ENCODE measurements around the gene IRAK1.

IRAK1 gene

DNA sequence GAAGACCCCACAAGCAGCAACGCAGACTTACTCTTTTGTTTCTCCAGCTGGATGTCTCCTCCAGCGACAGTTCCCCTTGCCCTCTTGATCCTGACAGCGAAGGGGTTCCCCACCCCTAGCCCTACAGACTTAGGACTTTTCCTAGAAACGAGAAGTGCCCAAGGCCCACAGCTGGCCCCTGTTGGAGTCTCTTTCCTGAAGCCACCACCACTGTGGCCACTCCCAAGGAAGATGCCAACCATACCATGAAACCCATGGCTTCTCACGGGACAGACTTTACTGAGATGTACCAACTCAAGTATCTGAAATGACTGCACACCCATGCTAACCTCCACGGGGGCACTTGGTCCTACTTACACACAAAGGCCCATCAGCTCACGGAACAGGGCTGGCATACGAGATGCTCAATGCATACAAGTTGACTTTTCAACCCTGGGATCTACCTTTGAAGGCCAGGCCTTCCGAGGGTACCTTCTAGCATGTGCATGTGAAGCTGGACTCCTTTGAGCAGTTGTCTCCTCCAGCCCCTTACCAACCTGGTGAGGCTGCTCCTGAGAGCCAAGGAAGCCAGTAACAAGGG is 924 bp upstream of the IRAK1 start:
- DNase-seq (ENCODE audit: low read depth in 4 of 4, low spot score in 1 of 4): no peak

DNA sequence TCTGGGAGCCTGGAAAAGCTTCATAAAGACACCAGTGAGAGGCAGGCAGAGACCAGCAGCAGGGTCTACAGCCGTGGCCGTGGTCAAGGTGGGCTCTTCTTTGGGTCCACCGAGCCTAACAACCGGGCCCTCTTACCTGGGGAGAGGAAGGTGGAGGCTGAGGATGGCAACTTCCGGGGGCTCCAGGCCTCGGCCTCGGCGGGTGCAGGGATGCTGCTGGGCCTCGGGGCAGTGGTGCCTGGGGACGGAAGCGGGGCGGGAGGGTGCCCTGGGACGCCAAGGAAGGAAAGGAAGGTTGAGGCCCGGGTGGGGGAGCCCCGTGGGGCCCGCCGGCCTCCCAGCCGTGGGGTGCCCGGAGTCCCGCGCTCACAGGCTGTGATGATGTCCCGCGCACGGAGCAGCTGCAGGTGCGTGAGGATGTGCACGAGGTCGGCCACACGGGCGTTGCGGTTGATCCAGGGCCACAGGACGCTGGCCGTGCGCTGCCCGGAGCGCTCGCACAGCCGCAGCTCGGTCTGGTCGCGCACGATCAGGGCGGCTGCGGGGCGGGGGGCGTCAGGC is 561 bp downstream of the IRAK1 start:
- DNase-seq (ENCODE audit: low read depth in 4 of 4, low spot score in 1 of 4): no peak

DNA sequence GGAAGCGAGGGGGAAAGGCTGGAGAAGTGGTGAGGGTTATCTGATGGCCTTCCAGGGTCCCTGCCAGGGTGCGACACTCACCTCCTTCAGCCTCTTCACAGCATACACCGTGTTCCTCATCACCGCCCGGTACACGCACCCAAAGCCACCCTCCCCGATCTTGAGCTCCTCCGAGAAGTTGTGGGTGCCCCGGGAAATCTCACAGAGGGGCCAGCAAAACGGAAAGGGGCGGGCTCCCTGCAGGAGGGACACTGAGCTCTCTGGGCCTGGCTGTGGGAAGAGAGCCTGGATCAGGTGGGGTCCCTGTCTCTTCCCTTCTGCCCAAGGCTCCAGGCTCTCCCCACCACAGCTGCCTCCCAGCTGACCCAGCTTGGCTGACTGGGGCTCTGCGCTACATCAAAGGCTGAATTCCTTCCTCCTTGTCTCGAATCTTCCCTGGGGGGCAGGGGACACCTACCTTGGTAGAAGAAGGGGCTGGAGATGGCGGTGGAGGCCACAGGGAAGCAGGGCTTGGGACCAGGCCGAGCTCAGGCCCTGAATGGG is 1.1 kb downstream of the IRAK1 start:
- no peak for DNase-seq (ENCODE audit: low read depth in 4 of 4, low spot score in 1 of 4)

DNA sequence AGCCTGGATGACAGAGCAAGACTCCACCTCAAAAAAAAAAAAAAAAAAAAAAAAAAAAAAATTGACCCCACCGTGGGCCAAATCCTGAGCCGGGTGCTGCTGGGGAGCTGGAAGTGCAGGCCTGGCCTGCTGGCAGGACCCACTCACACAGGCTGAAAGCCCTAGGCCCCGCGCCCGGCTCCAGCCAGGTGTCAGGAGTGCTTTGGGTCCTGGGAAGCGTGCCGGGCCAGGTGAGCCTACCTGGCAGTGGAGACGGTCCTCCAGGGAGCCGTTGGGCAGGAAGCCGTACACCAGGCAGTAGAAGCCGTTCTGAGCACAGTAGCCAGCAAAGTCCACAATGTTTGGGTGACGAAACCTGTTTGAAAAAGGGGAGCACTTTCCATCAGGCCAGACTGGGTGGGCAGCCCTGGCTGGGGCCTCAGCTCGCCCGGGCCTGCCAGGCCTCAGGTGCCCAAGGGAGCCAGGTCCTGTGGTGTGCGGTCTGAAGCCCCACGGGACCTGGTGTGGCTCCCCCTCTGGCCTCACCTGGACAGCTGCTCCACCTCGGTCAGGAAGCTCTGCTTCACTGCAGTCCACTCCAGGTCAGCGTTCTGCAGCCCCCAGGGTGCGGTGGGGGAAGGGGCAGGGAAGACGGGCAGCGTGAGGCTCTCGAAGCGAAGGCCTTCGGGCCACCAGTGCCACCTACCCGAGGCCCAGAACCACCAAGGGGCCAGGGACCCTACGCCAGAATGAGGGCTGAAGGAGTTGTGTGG is 1.8 kb downstream of the IRAK1 start:
- DNase-seq (ENCODE audit: low read depth in 4 of 4, low spot score in 1 of 4): no peak

DNA sequence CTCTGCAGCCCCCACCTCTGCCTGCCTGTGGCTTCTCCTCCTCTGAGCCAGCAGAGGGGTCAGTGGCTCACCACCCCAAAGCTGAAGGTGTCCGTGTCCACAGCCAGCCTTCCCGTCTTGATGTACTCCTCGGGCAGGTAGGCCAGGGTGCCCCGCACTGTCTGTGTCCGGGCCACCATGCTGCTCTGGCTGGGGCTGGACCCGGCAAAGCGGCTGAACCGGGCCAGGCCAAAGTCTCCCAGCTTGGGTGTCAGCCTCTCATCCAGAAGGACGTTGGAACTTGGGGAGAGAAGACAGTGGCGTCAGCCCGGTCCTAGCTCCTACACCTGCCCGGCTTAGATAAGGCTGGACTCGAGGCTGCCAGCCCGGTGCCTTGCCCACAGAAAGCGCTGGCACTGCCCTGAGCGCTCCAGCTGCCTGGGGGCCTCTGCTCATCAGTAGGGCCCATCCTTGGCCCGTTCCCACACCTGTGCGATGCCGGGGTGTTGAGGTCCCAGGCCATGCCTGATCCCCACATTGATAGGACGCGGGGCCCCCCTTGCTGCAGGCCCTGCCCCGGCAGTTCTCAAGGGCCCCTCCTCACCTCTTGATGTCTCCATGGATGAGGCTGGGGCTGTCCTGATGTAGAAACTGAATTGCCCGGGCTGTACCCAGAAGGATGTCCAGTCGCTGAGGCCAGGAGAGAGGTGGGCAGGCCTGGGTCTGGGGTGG is 3.2 kb downstream of the IRAK1 start:
- DNase-seq (ENCODE audit: low read depth in 4 of 4, low spot score in 1 of 4): no peak

DNA sequence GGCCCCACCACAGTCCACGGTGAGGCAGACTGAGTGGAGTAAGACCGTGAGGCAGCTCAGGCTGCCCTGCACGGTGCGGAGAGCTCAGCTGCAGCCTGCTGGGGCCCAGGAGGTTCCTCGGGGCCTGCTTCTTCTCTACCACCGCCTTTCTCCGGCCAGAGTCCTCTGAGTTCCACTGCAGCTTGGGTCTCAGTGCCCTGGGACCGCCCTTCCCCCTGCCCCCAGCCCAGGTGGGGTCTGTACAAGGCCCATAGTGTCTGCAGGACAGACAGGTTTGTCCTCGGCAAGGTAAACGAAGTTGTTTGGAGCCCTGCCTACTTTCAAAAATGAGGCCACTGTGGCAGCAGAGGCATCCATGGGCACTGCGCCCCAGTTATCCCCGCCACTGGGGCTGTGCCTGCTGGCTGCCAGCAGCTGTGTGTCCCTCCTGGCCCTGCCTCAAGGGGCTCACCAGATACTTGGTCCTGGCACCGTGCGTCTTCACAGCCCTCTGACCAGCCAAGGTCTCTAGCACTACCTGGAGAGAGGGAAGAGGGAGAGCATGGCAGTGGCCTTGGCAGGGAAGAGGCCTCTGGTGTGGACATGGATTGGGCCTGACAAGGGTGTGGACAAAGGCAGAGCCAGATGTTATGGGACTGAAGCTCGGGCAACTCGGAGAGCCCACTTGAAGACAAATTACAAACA is 4.0 kb downstream of the IRAK1 start:
- no peak for DNase-seq (ENCODE audit: low read depth in 4 of 4, low spot score in 1 of 4)

DNA sequence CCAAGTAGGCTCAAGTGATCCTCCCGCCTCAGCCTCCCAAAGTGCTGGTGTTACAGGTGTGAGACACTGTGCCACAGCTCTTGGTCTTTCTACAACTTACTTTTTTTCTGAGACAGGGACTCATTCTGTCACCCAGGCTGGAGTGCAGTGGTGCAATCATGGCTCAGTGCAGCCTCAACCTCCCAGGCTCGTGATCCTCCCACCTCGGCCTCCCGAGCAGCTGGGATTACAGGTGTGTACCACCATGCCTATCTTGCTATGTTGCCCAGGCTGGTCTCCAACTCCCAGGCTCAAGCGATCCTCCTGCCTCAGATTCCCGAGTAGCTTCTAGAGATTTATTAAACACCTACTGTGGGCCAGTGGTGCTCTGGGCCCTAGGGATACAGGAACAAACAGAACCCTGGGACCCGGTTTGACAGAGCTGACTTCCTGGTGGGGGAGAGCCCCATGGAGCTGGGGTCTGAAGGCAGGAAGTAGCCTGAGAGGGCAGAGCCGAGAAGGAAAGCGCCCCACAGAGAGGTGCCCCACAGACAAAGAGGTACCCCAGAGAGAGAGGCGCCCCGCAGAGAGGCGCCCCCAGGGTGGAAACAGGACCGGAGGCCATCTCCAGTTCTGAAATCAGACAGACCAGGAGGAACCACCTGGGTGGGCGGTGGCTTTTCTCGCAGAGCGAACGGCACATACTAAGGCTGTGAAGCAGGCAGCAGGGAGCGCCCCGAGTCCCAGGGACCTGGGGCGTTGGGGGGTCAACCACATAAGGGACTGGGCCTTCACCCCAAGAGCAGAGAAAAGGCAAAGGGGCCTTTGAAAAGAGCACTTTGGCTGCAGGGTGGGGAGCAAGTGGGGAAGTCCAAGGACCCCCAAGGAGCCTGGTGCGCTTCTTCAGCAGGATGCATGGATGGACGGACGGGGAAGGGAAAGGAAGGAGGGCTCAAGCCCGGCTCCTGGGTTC is 5.0 kb downstream of the IRAK1 start:
- DNase-seq (ENCODE audit: low read depth in 4 of 4, low spot score in 1 of 4): no peak

DNA sequence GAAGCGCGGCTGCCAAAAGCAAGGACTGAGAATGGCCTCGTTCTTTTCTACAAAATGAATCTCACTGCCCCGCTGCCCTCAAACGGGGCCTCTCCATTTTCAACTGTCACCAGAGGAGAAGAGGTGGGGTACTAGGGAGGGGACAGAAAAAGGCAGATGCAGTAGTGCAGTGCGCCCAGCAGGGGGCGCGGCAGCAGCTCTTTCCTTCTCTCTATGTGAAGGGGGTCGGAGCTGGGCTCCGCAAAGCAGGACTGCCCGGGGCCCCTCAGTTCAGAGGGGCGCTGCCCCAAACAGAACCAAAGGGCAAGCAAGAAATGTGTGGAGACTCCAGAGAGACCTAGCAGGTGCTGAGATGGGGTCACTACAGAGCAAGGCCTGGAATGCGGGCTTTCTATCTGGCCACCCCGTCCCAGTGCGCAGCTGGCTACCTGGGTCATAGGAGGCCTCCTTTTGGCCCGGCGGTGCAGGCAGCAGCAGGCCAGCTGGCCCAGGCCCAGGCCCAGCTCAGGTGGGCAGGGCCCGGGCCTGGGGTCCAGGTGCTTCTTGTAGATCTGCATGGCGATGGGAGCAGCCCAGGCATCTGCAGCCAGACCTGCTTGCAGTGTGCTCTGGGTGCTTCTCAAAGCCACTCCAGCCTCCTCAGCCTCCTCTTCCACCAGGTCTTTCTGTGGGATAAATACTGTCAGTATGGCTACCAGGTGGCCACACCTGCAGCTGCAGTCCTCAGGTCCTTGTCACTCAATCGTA is 5.9 kb downstream of the IRAK1 start:
- DNase-seq (ENCODE audit: low read depth in 4 of 4, low spot score in 1 of 4): no peak

DNA sequence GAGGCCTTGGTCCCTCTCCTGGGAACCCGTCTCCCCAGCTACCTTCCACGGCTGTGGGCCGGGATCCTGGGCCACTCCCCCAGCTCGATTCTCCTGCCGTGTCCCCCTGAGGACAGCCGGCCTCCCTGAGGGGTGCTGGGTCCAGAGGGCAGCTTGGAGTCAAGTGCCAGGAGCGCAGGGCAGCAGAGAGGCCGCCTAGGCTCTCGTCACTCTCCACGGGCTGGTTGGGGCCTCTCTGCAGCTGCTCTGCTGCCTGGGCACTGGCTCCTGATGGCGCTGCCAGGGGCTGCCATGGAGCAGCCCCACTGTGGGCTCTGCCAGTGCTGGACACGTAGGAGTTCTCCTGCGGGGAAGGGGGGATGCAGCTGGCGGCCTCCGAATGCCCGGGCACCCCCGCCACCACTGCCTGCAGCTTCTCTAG is 6.7 kb downstream of the IRAK1 start:
- no peak for DNase-seq (ENCODE audit: low read depth in 4 of 4, low spot score in 1 of 4)

DNA sequence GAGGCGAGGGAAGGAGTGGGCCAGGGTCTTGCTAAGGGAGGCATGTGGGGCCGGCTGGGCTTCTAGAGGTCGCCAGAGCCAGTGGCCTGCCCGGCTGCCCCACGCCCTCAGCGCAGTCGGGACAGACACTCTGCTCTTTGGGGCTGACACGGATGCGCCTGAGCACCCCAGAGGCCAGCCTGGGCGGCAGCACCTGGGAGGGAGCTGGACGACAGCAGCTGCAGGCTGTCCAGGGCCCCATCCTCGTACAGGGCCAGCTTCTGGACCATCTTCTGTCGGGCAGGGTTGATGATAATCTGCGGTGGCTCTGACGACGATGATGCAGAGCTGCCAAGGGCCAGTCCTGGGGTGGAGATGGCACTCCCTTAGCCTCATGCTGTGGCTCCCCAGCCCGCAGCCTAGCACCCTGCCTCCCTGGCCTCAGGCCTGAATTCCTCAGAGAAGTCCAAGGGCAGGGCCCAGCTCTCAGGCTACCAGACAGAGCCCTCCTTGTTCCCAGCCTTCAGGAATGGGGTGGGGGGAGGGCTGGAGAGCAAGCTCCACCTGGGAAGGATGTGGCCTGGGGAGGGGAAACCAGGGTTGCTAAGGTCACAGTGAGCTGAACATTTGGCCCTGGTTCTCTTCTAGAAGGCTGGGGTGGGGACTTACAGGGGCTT is 7.2 kb downstream of the IRAK1 start:
- DNase-seq (ENCODE audit: low read depth in 4 of 4, low spot score in 1 of 4): no peak

DNA sequence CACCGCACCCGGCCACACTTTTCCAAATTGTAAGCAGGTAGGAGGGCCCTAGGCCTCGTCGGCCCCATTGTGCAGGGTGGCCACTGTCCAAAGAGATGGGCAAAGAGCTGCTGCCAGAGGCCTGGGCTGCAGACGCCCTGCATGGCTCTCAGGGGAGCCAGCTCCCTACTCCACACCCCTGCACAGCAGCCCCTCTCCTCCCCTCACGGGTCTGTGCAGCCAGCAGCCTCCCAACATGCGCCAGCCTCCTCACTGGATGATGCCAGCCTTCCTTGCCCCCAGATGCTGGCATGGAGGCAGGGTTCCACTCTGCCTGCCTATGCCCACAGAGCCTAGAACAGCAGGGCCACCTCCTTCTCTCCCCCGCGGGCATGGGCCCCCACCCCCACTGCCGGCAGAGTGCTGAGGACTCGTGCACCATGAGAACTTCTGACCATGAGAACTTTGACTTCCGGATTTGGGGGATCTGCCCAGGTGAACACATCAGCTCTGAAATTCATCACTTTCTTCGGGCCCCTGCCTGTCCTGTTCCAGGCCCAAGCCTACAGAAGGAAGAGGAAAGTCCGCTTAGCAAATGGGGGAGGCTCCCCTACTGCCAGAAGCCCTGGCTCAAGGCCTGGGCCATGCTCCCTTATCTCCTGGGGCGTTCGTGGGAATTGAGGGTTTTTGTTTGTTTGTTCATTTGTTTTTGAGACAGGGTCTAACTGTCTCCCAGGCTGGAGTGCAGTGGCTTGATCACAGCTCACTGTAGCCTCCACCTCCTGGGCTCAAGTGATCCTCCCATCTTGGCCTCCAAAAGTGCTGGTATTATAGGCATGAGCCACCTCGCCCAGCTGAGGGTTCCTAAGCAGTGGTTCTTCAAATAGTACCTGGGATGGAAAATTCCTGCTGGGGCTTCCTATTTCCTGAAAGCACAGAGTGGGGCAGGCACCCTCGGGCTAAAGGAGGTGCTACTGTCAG is 8.0 kb downstream of the IRAK1 start:
- no peak for DNase-seq (ENCODE audit: low read depth in 4 of 4, low spot score in 1 of 4)

DNA sequence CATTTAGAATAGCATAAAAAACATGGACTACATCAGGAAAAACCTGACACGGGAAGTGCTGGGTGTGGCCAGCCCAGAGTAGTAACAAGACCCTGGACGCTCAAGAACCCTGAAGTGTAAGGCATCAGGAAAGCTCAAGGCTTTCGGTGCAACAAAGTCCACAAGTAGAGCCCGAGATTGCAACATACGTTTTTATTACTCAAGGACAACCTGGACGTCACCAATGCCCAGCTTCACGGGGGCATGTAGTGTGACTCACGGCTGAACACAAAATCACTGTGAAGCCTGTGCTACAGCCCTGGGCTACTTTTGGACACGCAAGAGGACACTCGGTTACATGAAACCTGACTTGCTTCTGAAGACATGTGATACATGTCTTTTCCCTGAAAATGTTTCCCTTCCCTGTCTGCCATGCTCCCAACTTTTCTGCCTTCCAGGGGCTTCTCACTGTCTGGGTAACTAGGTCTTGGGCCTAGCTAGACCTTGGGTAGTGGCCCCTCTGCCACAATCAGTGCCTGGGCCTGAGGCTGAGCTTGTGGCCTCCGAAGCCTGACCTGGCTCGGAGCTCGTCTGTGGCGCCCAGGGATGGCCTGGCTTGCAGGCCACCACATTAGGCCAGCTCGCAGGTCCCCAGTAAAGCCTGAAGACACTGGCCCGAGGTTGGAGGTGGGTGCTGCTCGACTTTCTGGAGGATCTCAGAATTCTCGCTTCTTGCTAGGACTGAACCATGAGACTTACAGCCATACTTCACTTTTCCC is 9.2 kb downstream of the IRAK1 start:
- DNase-seq (ENCODE audit: low read depth in 4 of 4, low spot score in 1 of 4): no peak

DNA sequence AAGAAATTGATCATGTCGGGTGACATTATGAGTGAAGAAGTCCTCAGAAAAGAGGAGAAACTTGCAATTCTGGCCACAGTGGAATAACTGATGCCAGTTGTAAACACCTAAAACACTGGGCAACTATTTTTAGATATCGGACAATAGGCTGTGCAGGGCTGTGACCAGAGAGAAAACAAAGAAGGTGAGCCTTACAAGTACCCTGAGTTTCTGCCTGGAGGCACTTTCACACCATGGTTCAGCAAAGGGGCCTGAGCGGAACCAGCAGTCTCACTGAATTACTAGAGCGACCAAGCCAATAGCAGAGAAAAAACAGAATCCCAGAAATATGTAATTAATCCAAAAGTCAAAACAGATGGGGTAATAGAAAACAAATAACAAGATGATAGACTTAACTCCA is 11.2 kb downstream of the IRAK1 start:
- DNase-seq (ENCODE audit: low read depth in 4 of 4, low spot score in 1 of 4): no peak

DNA sequence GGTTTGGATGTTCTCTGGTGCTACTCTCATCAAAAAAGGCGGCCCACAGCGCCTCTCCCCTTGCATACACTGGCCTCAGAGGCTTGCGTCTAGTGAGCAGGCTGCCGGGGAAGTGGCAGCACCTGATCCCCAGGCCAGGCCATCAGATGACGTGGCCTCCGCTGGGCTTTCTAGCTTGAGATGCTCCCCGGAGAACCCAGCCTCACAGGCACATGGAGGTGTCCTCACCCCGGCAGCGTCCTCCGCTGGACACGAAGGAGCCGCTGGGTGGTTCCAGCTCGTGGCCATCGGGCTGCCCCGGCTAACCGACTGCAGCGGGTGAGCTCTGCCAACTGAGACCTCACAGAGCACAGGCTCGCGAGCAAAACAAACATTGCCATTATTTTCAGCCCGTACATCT is 12.8 kb downstream of the IRAK1 start:
- DNase-seq (ENCODE audit: low read depth in 4 of 4, low spot score in 1 of 4): no peak

DNA sequence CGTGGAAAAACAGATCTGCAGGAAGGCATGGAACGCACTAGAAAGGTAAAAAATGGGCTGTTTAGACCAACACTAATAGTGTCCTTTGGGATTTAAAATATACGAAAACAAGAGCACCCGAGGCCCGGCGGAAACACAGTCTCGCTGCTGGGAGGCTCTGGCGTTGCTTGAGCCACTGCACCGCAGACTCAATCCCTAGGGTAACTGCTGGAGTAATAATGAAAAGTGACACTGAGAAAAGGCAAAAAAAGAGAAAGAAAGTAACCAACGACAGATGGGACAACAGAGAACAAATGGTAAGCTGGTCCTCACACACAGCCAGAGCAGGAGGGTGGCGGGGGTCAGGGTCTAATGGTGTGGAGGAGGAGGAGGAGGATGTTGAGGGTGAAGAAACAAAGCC is 15.4 kb downstream of the IRAK1 start:
- no peak for DNase-seq (ENCODE audit: low read depth in 4 of 4, low spot score in 1 of 4)

DNA sequence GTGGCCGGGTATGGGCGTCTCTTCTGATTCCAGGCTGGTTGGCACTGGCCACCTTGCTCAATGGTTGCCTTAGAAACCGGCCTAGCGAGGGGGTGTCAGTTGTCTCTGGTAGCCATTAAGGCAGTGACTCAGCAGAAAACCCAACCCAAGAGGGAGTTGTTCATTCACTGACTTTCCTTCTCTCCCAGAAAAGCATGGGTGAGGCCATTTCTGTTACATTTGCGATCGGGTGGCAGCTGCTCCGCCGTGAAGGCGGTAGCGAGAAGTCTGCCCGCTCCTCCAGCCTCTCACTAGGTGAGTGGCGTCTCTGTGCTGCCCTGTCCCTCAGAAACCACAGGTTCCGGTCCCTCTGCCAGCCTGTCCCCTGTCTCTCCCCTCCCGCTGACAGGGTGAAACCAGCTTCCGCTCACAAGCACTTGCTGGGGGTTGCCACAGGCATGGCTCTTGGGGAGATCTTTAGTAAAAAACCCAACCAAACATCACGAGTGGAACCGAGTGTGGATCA is 17.4 kb downstream of the IRAK1 start:
- DNase-seq (ENCODE audit: low read depth in 4 of 4, low spot score in 1 of 4): no peak

DNA sequence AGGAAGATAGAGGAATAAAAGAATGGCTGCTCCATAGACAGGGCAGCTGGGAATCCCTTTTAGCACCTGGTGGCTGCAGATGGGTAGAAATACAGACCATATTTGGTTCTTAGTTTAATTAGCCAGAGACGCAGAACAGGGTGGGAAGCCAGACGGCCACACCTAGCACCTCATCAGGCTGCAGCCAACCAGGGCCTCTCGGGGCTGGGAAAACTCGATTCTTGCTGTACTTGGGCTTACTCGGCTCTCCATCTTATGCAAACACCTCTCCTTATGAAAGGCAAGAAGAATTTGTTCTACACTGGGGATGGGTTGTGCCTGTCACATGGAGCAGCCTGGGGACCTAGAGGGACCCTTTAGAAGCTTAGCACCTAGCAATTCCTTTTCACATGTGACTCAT is 19.7 kb downstream of the IRAK1 start:
- DNase-seq (ENCODE audit: low read depth in 4 of 4, low spot score in 1 of 4): no peak

Data from stimulated activated CD4-positive, alpha-beta T cell treated with anti-CD3 and anti-CD28 coated beads, Interleukin-1b, Interleukin-23, amount 100 ng/mL, for 24 hours (primary cell).